K562 (cell line): ENCODE results near the gene ANKMY1. TPM values are rescaled to one million over a fixed set of nuclear protein-coding genes. Genes with fewer than 3 reads are reported as not detected.

Experiments used
- ATAC-seq: fragments of 200-7000 bp; cut with Tn5 transposase; 3 replicates; pipeline ENCODE4 v1.9.1; 2020; ENCODE audit warnings: moderate library complexity
- BruUV-seq: library from RNA; stranded (reverse); fragments of 400-500 nt; replicated peaks from 2 replicates; lab custom pipeline; 2021; lab: Mats Ljungman, UMichigan
- CTCF ChIA-PET: fragments of 300-600 bp; formaldehyde crosslinking; extraction: SDS; loops from one replicate; lab custom pipeline; 2021; ENCODE audit warnings: low intra/inter-chr PET ratio; lab: Yijun Ruan, JAX
- POLR2A ChIA-PET: fragments of 300-600, 350-650 bp; sonication (Branson Sonifier 250); formaldehyde crosslinking; extraction: SDS; loops from one replicate; lab custom pipeline; 2021; ENCODE audit warnings: antibody characterized with exemption, inconsistent platforms; lab: Yijun Ruan, JAX
- DNase-seq, 4 experiments: peaks; one replicate each; pipeline versions ENCODE4 v3.0.0 to v3.0.0-alpha.2; 2011 to 2018; ENCODE audit warnings: low spot score in 3 of 4, mixed read lengths in 3 of 4; ENCODE audit errors: extremely low read depth in 1 of 4
- FAIRE-seq: peaks from 2 replicates; lab custom pipeline; 2011; peaks lifted over from hg19 to GRCh38; lab: Jason Lieb, UNC
- H2AFZ ChIP-seq: 2 replicates; pipeline ENCODE4 v1.6.0; 2011; ENCODE audit warnings: low read depth, low read length, control low read depth, inconsistent platforms
- H3K27ac ChIP-seq: fragments of 200-600 bp; 3 replicates; pipeline ENCODE4 v1.8.0; 2011; ENCODE audit warnings: low read depth, mild to moderate bottlenecking, control low read depth, inconsistent platforms, low read length, moderate library complexity, mixed read lengths; ENCODE audit errors: extremely low read depth
- H3K27me3 ChIP-seq, 2 experiments: fragments of 300-600 bp in 1 of 2; 2 replicates in 1 of 2; 3 replicates in 1 of 2; pipeline versions ENCODE4 v1.6.0 to v1.8.0; 2011; ENCODE audit warnings: inconsistent platforms in 2 of 2, low read length in 2 of 2, mild to moderate bottlenecking in 1 of 2, mixed read lengths in 1 of 2, moderate library complexity in 1 of 2; ENCODE audit not compliant: control insufficient read depth in 2 of 2, insufficient read depth in 2 of 2
- H3K36me3 ChIP-seq: fragments of 300-600 bp; 3 replicates; pipeline ENCODE4 v1.8.0; 2011; ENCODE audit warnings: mild to moderate bottlenecking, low read length, inconsistent platforms; ENCODE audit not compliant: control insufficient read depth, insufficient read depth
- H3K4me1 ChIP-seq, 2 experiments: fragments of 200-600 bp in 1 of 2; replicated peaks in 1 of 2; 2 replicates in 1 of 2; 3 replicates in 1 of 2; pipeline versions ENCODE4 v1.5.1 to v1.8.0; 2011; ENCODE audit warnings: inconsistent platforms in 2 of 2, low read length in 2 of 2, mild to moderate bottlenecking in 1 of 2, mixed read lengths in 1 of 2, moderate library complexity in 1 of 2; ENCODE audit not compliant: control insufficient read depth in 2 of 2, insufficient read depth in 2 of 2
- H3K4me2 ChIP-seq: 2 replicates; pipeline ENCODE4 v1.6.1; 2011; ENCODE audit warnings: low read length, control low read depth, inconsistent platforms, mixed read lengths; ENCODE audit not compliant: insufficient read depth
- H3K4me3 ChIP-seq: fragments of 200-600 bp; sonication (generic), shearing (Covaris generic); 2 replicates; pipeline ENCODE4 v1.5.1; 2016; ENCODE audit warnings: control low read depth, inconsistent platforms
- H3K79me2 ChIP-seq: fragments of 200-600 bp; 3 replicates; pipeline ENCODE4 v1.8.0; 2011; ENCODE audit warnings: low read length, inconsistent platforms; ENCODE audit not compliant: control insufficient read depth, insufficient read depth
- H3K9ac ChIP-seq, 2 experiments: 2 replicates each; pipeline versions ENCODE4 v1.6.0 to v1.6.1; 2011; ENCODE audit warnings: low read depth in 2 of 2, low read length in 2 of 2, control low read depth in 1 of 2, inconsistent platforms in 1 of 2, mild to moderate bottlenecking in 1 of 2, mixed read lengths in 1 of 2; ENCODE audit not compliant: insufficient read depth in 1 of 2
- H3K9me1 ChIP-seq: one replicate; pipeline ENCODE4 v1.6.0; 2011; ENCODE audit warnings: inconsistent platforms, mild to moderate bottlenecking, low read length, moderate library complexity; ENCODE audit not compliant: control insufficient read depth, insufficient read depth
- H3K9me3 ChIP-seq: replicated peaks from 2 replicates; pipeline ENCODE4 v1.5.1; 2011; ENCODE audit warnings: low read depth, low read length, inconsistent platforms; ENCODE audit not compliant: control insufficient read depth, insufficient read depth
- H4K20me1 ChIP-seq: replicated peaks from 2 replicates; pipeline ENCODE4 v1.6.1; 2011; ENCODE audit warnings: low read length, inconsistent platforms, mixed read lengths; ENCODE audit not compliant: control insufficient read depth, insufficient read depth
- E2F4 ChIP-seq: sonication (generic); formaldehyde crosslinking; IDR thresholded peaks from 2 replicates; pipeline ENCODE4 v1.8.0; 2022; ENCODE audit warnings: mild to moderate bottlenecking, low read depth, missing genetic modification reagents
- ERF ChIP-seq: fragments of 450-650 bp; formaldehyde crosslinking; IDR thresholded peaks from 2 replicates; pipeline ENCODE4 v1.4.0; 2020; ENCODE audit warnings: mild to moderate bottlenecking, mixed read lengths
- HINFP ChIP-seq: fragments of 450-650 bp; conservative IDR thresholded peaks from 2 replicates; pipeline ENCODE4 v1.6.1; 2016; ENCODE audit warnings: missing genetic modification characterization, low read depth, mild to moderate bottlenecking, control low read depth, missing compliant biosample characterization
- MEF2A ChIP-seq: IDR thresholded peaks from 2 replicates; pipeline ENCODE4 v1.6.1; 2011; ENCODE audit warnings: low read depth, mild to moderate bottlenecking, low read length, moderate library complexity; ENCODE audit not compliant: control insufficient read depth
- MTA3 ChIP-seq: fragments of 450-650 bp; formaldehyde crosslinking; IDR thresholded peaks from 2 replicates; pipeline ENCODE4 v1.6.1; 2017; ENCODE audit warnings: mild to moderate bottlenecking, borderline replicate concordance
- PHB ChIP-seq: fragments of 250-450 bp; sonication (Bioruptor Pico); IDR thresholded peaks from 2 replicates; pipeline ENCODE4 v1.5.0; 2021
- POLR2A ChIP-seq: fragments of 450-650 bp; conservative IDR thresholded peaks from 2 replicates; pipeline ENCODE4 v1.6.1; 2016
- POLR2G ChIP-seq: fragments of 200-400 bp; formaldehyde crosslinking; IDR thresholded peaks from 2 replicates; pipeline ENCODE4 v1.6.1; 2017; ENCODE audit warnings: low read depth, mild to moderate bottlenecking, antibody characterized with exemption, low read length, moderate library complexity
- POLR3A ChIP-seq: IDR thresholded peaks from 2 replicates; pipeline ENCODE4 v1.6.1; 2011; ENCODE audit warnings: borderline replicate concordance, mild to moderate bottlenecking, moderate library complexity; ENCODE audit not compliant: insufficient read length, insufficient read depth; ENCODE audit errors: extremely low read depth
- RBM39 ChIP-seq: fragments of 200-400 bp; formaldehyde crosslinking; optimal IDR thresholded peaks from 2 replicates; pipeline ENCODE3; 2018; ENCODE audit warnings: low read depth, low read length
- SLC30A9 ChIP-seq: fragments of 250-450 bp; sonication (Bioruptor Pico); IDR thresholded peaks from 2 replicates; pipeline ENCODE4 v1.8.0; 2022; ENCODE audit warnings: mild to moderate bottlenecking, moderate library complexity
- SRSF3 ChIP-seq: fragments of 200-400 bp; formaldehyde crosslinking; IDR thresholded peaks from 2 replicates; pipeline ENCODE4 v1.6.1; 2016; ENCODE audit warnings: mild to moderate bottlenecking, low read length, moderate library complexity; ENCODE audit not compliant: insufficient read depth
- ZBTB33 ChIP-seq: sonication (generic); formaldehyde crosslinking; IDR thresholded peaks from 2 replicates; pipeline ENCODE4 v1.8.1; 2023; ENCODE audit warnings: mild to moderate bottlenecking, missing genetic modification reagents
- ZC3H4 ChIP-seq: sonication (generic); formaldehyde crosslinking; IDR thresholded peaks from 2 replicates; pipeline ENCODE4 v1.9.0; 2021; ENCODE audit warnings: missing genetic modification reagents, borderline replicate concordance
- ZNF174 ChIP-seq: fragments of 250-450 bp; sonication (Bioruptor Pico); IDR thresholded peaks from 2 replicates; pipeline ENCODE4 v1.4.0; 2020; ENCODE audit warnings: mild to moderate bottlenecking
- ZNF274 ChIP-seq: IDR thresholded peaks from 2 replicates; pipeline ENCODE4 v1.6.1; 2011; ENCODE audit warnings: low read depth, mild to moderate bottlenecking, low read length, moderate library complexity, borderline replicate concordance
- ZNF431 ChIP-seq: sonication (generic); formaldehyde crosslinking; IDR thresholded peaks from 2 replicates; pipeline ENCODE4 v1.8.0; 2022; ENCODE audit warnings: mild to moderate bottlenecking, missing genetic modification reagents
- ZNF644 ChIP-seq: fragments of 200-800 bp; sonication (Bioruptor generic); IDR thresholded peaks from 2 replicates; pipeline ENCODE4 v1.6.1; 2016; ENCODE audit warnings: low read depth, missing genetic modification characterization, missing compliant biosample characterization
- WGBS: fragments of 100-300 bp; shearing (Covaris generic); methylation state at CpG from one replicate; pipeline ENCODE4 v1.1.6; 2016; ENCODE audit warnings: low coverage, mixed read lengths; ENCODE audit not compliant: insufficient coverage; ENCODE audit errors: missing lambda C conversion rate; 5-methylcytosine and 5-hydroxymethylcytosine counted together
- in situ Hi-C: fragments of 300-500 bp; cut with MboI; formaldehyde crosslinking; loops from 4 replicates; pipeline ENCODE4 v1.15.0; 2018; ENCODE audit warnings: inconsistent platforms, mixed read lengths
- intact Hi-C: fragments of 100-400 bp; cut with micrococcal nuclease; formaldehyde crosslinking; loops from 2 replicates; pipeline ENCODE4 v1.14.2; 2022
- polyA plus RNA-seq, 8 experiments: library from polyadenylated mRNA; depleted of rRNA in 4 of 8; stranded (reverse) in 5 of 8; unstranded in 3 of 8; fragments of >200 nt; fragmentation: Nextera tagmentation in 2 of 8; fragmentation: Illumina TruSeq in 1 of 8; extraction: Ambion mirVana in 2 of 8; extraction: Trizol in 1 of 8; gene quantifications; 2 replicates each; pipeline versions ENCODE4 v1.2.1 to v1.2.3, GENCODE V29; 2011 to 2014; ENCODE audit warnings: inconsistent platforms in 1 of 8, missing spikeins in 1 of 8
- total RNA-seq, 7 experiments: library from RNA; depleted of rRNA in 6 of 7; stranded (reverse); fragments of >200 nt in 6 of 7; fragmentation: Illumina TruSeq in 2 of 7; extraction: Trizol in 2 of 7; gene quantifications; 2 replicates each; pipeline versions ENCODE4 v1.2.1 to v1.2.3, GENCODE V29; 2011 to 2021; ENCODE audit warnings: low replicate concordance in 1 of 7
- TF ChIP-seq, protein P1 (sequence below): fragments of 450-650 bp; formaldehyde crosslinking; conservative IDR thresholded peaks from 2 replicates; pipeline ENCODE4 v1.4.0; 2022; ENCODE audit warnings: mild to moderate bottlenecking, missing genetic modification characterization

The ANKMY1 gene
- total and polyA plus RNA-seq, 9 of the 15 experiments (the other 6 are each of a cell fraction or from before 2014, with no cell fraction given), result 0.75 to 15.1 (median 11.7) TPM

DNA sequence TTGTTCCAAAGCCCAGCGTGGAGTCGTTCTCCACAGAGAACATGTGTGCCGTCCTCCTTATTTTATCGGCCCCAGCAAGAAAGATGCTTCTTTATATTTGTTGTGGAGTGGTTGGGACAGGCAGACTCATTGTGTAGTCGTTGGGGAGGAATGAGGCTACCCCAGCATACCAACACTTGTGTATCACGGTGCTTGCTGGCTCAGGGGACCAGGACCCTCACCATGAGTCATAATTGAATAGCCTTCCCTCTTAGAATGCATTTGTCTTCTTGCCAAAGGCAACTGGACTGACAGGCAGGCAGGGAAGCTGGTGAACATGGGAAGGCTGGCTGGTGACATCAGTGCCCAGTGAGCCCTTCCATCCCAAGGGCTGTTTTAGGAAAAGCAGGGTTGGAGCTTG, 33.4 kb upstream of the ANKMY1 start:
- ChIA-PET CTCF (no interaction called here), POLR2A (no interaction called here)
- FAIRE-seq (no peak), ATAC-seq (no peak), DNase-seq (no peak)
- Histone ChIP-seq H3K4me1 (peaks cover 4 to 49% of the 10 kb centered on the region in 2 experiments; a peak in 4 of 5 replicates), H3K4me2 (no peak overlapping the region), H3K9me1 (no peaks in the 10 kb centered on the region), H3K36me3 (peaks cover 29% of the 10 kb centered on the region; the same call in 2 of the 3 replicates), H3K27ac (no peak overlapping the region), H3K9ac (no peak overlapping the region), H3K9me3 (no peaks in the 10 kb centered on the region), H2AFZ (no peak overlapping the region), H3K79me2 (peaks cover 21% of the 10 kb centered on the region), H3K27me3 (no peaks in the 10 kb centered on the region), H4K20me1 (no peaks in the 10 kb centered on the region; the same call in 1 of the 2 replicates), H3K4me3 (no peak overlapping the region)
- BruUV-seq, result no TSS peak
- intact Hi-C loops (no loop called here), in situ Hi-C loops (no loop called here)
- WGBS, result 82% methylated on average over 6 of the region's 6 CpGs
- TF ChIP-seq PHB (CRISPR knock-in tag), result no peak
- no peak for TF ChIP-seq SLC30A9
- TF ChIP-seq ZC3H4 (CRISPR knock-in tag), result no peak
- no peak for TF ChIP-seq ZNF274
- no peak for TF ChIP-seq ZNF644
- TF ChIP-seq RBM39, result no peak
- TF ChIP-seq ERF (CRISPR knock-in tag), result no peak
- TF ChIP-seq, protein P1, sequence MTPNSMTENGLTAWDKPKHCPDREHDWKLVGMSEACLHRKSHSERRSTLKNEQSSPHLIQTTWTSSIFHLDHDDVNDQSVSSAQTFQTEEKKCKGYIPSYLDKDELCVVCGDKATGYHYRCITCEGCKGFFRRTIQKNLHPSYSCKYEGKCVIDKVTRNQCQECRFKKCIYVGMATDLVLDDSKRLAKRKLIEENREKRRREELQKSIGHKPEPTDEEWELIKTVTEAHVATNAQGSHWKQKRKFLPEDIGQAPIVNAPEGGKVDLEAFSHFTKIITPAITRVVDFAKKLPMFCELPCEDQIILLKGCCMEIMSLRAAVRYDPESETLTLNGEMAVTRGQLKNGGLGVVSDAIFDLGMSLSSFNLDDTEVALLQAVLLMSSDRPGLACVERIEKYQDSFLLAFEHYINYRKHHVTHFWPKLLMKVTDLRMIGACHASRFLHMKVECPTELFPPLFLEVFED (CRISPR knock-in tag), result no peak
- TF ChIP-seq E2F4 (CRISPR knock-in tag), result no peak
- TF ChIP-seq ZBTB33 (CRISPR knock-in tag), result no peak
- no peak for TF ChIP-seq MEF2A
- TF ChIP-seq POLR3A, result no peak
- no peak for TF ChIP-seq MTA3
- no peak for TF ChIP-seq POLR2A
- no peak for TF ChIP-seq ZNF431
- no peak for TF ChIP-seq HINFP (tag)
- TF ChIP-seq SRSF3, result no peak
- TF ChIP-seq POLR2G, result no peak
- TF ChIP-seq ZNF174, result no peak
